ENCODE measurements around the gene VPS52.

VPS52 gene

DNA sequence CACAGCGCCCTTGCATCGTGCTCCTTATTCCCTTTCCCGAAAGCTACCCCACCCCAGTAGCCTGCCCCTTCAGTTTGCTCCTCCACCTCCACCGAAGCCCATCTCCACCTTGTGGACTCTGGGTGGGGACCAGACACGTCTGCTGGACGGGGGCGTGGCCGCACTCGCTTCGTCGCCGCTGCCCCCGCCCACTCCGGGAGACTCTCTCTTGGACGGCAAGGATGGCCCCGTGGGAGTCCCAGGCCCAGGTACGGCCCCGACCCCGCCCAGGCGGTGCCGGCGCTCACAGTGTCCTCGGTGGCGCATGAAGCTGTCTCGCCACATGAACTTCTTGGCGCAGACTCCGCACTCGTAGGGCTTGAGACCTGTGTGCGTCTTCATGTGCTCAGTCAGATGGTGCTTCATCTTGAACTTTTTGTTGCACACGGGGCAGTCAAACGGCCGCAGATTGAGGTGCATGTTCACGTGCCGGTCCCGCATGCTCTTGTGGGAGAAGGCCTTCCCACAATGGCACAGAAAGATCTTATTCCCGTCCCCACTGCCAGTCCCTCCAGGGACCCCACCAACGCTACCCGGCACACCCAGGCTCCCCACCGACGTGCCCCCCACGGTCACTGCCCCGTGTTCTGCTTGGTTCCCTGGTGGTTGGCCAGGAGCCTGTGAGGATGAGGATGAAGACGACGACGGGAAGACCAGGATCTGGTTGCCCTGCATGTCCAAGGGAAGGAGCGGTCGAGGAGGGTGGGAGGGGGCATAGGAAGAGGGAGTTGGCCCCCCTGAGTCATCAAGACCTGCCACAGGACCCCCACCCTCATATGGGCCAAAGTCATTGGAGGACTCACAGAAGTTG, 43.5 kb upstream of the VPS52 start:
- no peak for ATAC-seq
- TF ChIP-seq RARB (CRISPR knock-in tag; IDR thresholded peaks at IDR 0.05) (no peak), GLIS3 (CRISPR knock-in tag; IDR thresholded peaks at IDR 0.05) (no peak), ZNF70 (CRISPR knock-in tag; IDR thresholded peaks at IDR 0.05) (no peak), ISL1 (CRISPR knock-in tag; IDR thresholded peaks at IDR 0.05) (no peak), OSR1 (CRISPR knock-in tag; IDR thresholded peaks at IDR 0.05) (no peak), CSDC2 (CRISPR knock-in tag; IDR thresholded peaks at IDR 0.05) (no peak), POU6F1 (CRISPR knock-in tag; IDR thresholded peaks at IDR 0.05; ENCODE audit: borderline replicate concordance, low read depth) (no peak), ZNF8 (CRISPR knock-in tag; IDR thresholded peaks at IDR 0.05) (no peak), ARNTL (CRISPR knock-in tag; IDR thresholded peaks at IDR 0.05; ENCODE audit: borderline replicate concordance, low read depth) (no peak)
- TF ChIP-seq, protein P1, sequence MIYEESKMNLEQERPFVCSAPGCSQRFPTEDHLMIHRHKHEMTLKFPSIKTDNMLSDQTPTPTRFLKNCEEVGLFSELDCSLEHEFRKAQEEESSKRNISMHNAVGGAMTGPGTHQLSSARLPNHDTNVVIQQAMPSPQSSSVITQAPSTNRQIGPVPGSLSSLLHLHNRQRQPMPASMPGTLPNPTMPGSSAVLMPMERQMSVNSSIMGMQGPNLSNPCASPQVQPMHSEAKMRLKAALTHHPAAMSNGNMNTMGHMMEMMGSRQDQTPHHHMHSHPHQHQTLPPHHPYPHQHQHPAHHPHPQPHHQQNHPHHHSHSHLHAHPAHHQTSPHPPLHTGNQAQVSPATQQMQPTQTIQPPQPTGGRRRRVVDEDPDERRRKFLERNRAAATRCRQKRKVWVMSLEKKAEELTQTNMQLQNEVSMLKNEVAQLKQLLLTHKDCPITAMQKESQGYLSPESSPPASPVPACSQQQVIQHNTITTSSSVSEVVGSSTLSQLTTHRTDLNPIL (CRISPR knock-in tag; IDR thresholded peaks at IDR 0.05; ENCODE audit: low read depth) = no peak

DNA sequence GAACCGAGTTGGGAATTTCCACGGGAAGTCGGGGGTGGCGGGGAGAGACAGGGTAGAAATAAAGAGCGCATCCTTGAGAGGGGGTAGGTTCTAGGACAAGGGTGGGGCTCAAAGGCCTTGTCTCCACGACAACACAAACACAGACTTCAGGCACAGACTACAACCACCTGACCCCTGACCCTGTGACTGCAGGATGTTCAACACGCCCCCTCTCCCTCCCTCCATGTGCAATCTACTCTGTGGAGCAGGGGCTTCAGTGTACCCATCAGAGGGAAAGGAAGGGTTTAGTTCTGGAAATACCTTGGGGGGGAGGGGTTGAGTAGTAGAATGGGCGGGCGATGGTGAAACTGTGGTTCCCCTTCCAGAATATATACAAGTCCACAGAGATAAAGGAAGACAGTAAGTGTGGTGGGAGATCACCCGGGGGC, 42.9 kb upstream of the VPS52 start:
- no peak for TF ChIP-seq POU6F1 (CRISPR knock-in tag; IDR thresholded peaks at IDR 0.05; ENCODE audit: borderline replicate concordance, low read depth)
- no peak for TF ChIP-seq ESRRG (CRISPR knock-in tag; IDR thresholded peaks at IDR 0.05)
- TF ChIP-seq CSDC2 (CRISPR knock-in tag; IDR thresholded peaks at IDR 0.05) = no peak
- TF ChIP-seq GLIS3 (CRISPR knock-in tag; IDR thresholded peaks at IDR 0.05) = no peak
- no peak for TF ChIP-seq TOX (CRISPR knock-in tag; IDR thresholded peaks at IDR 0.05; ENCODE audit: borderline replicate concordance)
- TF ChIP-seq ISL1 (CRISPR knock-in tag; IDR thresholded peaks at IDR 0.05) = no peak
- no peak for TF ChIP-seq OSR1 (CRISPR knock-in tag; IDR thresholded peaks at IDR 0.05)
- TF ChIP-seq PATZ1 (CRISPR knock-in tag; IDR thresholded peaks at IDR 0.05; ENCODE audit: borderline replicate concordance) = no peak
- no peak for TF ChIP-seq TCF4 (CRISPR knock-in tag; IDR thresholded peaks at IDR 0.05; ENCODE audit: borderline replicate concordance)
- TF ChIP-seq, protein P2, sequence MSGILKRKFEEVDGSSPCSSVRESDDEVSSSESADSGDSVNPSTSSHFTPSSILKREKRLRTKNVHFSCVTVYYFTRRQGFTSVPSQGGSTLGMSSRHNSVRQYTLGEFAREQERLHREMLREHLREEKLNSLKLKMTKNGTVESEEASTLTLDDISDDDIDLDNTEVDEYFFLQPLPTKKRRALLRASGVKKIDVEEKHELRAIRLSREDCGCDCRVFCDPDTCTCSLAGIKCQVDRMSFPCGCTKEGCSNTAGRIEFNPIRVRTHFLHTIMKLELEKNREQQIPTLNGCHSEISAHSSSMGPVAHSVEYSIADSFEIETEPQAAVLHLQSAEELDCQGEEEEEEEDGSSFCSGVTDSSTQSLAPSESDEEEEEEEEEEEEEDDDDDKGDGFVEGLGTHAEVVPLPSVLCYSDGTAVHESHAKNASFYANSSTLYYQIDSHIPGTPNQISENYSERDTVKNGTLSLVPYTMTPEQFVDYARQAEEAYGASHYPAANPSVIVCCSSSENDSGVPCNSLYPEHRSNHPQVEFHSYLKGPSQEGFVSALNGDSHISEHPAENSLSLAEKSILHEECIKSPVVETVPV (CRISPR knock-in tag; IDR thresholded peaks at IDR 0.05) = no peak
- TF ChIP-seq TSHZ2 (CRISPR knock-in tag; IDR thresholded peaks at IDR 0.05) = no peak
- TF ChIP-seq PPARA (CRISPR knock-in tag; IDR thresholded peaks at IDR 0.05; ENCODE audit: borderline replicate concordance) = no peak
- TF ChIP-seq RARB (CRISPR knock-in tag; IDR thresholded peaks at IDR 0.05) = no peak
- peak; percentile 6 for ATAC-seq
